HS-27A (cell line): ENCODE measurements around the gene TTC28.
"Not testable (repeated sequence)": the region's sequence is repeated elsewhere in the genome, so short reads cannot be mapped to it uniquely, and the experiment has no call there.

ENCODE experiments used
- DNase-seq: peaks from one replicate; pipeline ENCODE4 v3.0.0-alpha.2; 2012; ENCODE audit warnings: low read depth, missing footprints

Gene TTC28

DNA sequence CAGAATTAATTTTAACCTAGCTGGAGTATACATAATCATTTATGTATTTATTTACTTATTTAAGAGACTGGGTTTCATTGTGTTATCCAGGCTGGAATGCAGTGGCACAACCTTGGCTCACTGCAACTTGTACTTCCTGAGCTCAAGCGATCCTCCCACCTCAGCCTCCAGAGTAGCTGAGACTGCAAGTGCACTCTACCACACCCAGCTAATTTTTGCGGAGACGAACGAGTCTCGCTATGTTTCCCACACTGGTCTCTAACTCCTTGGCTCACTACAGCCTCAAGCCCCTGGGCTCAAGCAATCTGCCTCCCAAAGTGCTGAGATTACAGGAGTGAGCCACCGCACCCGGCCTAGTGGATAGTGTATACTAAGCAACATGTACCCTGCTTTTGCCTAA is 1.5 kb downstream of the TTC28 start:
- DNase-seq = not testable (repeated sequence)

DNA sequence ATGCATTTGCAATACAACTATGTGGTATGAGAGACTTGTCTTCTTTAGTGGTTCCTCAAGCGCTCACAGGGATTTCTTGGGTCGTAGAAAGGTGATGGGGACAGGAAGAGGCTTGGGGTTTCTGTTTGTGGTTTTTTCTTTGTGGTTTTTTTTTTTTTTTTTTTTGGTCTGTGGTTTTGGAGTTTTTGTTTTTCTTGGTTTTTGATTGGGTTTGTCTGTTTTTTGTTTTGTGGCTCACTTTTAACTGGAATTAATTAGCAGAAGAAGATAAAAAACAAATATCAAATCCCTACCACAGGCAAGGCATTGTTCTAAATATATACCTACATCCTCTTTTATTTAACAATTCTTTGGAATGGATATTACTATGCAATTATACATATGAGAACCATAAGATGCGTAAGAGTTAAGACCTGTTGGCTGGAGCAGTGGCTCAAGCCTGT is 5.5 kb downstream of the TTC28 start:
- DNase-seq = peak; percentile 20

DNA sequence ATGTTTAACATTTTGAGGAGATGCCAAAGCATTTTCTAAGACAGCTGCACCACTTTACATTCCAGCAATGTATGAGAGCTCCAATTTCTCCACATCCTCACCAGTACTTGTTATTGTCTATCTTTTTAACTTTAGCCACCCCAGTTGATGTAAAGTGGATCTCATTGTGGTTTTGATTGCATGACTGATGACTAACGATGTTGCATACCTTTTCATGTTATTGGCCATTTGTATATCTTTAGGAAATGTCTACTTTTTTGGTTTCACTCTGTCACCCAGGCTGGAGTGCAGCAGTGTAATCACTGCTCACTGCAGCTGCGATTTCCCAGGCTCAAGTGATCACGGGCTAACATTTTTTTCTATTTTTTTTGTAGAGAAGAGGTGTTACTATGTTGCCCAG is 8.9 kb downstream of the TTC28 start:
- DNase-seq = no peak

DNA sequence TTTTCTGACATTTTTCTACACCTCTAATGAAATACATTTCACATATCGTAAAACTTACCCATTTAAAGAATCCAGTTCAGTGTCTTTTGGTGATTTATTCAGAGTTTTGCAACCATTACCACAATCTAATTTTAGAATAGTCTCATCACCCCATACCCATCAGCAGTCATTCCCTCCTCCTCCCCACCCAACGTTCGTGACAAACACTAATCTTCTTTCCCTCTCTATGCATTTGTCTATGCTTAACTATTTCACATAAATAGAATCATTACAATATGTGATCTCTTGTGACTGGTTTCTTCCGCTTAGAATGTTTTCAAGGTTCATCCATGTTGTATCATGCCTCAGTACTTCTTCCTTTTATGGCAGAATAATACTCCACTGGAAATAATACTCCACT is 9.5 kb downstream of the TTC28 start:
- no peak for DNase-seq

DNA sequence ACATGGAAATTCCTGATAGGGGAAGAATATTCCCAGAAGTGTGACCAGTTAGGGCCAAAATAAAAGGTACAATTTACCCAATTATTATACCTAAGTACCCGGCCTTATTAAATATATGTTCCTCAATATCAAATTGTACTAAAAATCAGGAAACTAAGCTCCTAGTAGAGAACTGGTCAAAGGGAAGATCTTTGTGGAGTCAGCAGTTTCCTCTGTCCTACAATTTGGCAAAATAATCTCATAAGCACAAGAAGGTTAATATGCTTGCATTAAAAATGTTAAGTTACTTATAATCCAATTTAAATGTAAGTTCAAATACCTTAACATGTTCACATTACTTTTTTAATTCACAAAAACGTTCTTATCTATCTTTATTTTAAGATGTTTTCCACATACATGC is 10.3 kb downstream of the TTC28 start:
- DNase-seq = no peak

DNA sequence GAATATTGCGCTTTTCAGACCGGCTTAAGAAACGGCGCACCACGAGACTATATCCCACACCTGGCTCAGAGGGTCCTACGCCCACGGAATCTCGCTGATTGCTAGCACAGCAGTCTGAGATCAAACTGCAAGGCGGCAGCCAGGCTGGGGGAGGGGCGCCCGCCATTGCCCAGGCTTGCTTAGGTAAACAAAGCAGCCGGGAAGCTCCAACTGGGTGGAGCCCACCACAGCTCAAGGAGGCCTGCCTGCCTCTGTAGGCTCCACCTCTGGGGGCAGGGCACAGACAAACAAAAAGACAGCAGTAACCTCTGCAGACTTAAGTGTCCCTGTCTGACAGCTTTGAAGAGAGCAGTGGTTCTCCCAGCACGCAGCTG is 16.1 kb downstream of the TTC28 start:
- not testable (repeated sequence) for DNase-seq

DNA sequence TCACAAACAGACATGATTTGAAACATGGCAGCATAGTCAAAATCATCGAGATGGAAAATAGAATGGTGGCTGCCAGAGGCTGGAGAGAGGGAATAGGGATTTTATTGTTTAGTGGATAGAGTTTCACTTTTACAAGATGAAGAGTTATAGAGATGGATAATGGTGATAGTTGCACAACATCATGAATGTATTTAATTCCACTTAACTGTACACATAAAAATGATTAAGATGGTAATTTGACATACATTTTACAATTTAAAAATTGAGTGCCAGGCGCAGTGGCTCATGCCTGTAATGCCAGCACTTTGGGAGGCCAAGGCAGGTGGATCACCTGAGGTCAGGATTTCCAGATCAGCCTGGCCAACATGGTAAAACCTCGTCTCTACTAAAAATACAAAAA is 21.2 kb downstream of the TTC28 start:
- DNase-seq = no peak

DNA sequence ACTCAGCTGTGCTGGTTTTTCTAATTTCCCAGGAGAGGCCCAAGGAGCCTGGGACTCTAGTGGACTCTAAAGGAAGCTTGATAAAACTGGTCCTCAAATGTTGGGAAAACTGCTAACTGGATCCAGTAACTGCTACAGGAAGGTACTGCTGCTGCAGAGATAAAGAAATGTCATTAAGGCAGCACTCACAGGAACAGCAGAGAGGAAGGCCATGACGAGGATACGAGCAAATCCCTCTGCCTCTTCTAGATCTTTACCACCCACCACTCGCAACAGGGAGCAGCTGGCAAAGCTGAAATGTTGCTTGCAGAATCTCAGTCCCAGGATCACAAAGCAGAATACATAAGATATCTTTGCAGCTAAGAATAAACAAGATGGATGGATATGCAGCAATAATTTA is 23.5 kb downstream of the TTC28 start:
- no peak for DNase-seq

DNA sequence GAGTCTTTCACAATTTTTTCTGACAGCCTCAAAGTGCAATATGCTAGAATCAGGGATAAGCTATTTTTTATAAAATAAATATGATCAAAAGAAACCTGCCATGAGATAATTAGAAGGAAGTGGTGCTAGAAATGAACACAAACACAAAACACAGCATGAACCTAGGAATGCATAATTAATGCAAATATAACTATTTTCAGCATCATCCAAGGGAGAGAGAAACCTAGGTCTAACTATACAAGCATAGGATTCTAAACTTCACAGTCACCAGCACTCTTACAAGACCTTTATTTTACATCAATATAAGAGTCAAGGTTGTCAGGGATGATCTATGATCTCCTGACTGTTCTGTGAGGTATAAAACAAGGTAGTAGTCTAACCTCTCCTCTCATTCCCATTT is 29.2 kb downstream of the TTC28 start:
- no peak for DNase-seq

DNA sequence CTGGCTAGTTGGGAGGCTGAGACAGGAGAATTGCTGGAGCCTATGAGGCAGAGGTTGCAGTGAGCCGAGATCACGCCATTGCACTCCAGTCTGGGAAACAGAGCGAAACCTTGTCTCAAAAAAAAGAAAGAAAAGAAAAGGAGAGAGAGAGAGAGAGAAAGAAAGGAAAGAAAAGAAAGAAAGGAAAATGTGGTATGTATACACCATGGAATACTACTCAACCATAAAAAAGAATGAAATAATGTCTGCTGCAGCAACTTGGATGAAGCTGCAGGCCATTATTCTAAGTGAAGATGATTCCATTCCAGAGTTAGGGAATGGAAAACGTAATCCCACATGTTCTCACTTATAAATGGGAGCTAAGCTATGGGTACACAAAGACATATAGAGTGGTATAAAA is 30.8 kb downstream of the TTC28 start:
- no peak for DNase-seq

DNA sequence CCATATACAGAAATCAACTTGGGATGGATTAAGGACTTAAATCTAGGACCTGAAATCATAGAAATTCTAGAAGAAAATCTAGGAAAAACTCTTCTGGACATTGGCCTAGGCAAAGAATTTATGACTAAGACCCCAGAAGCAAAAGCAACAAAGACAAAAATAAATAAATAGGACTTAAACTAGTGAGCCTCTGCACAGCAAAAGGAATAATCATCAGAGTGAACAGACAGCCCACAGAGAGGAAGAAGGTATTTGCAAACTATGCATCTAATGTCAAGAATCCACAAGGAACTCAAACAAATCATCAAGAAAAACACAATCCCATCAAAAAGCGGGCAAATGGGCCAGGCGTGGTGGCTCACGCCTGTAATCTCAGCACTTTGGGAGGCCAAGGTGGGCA is 32.4 kb downstream of the TTC28 start:
- DNase-seq = no peak

DNA sequence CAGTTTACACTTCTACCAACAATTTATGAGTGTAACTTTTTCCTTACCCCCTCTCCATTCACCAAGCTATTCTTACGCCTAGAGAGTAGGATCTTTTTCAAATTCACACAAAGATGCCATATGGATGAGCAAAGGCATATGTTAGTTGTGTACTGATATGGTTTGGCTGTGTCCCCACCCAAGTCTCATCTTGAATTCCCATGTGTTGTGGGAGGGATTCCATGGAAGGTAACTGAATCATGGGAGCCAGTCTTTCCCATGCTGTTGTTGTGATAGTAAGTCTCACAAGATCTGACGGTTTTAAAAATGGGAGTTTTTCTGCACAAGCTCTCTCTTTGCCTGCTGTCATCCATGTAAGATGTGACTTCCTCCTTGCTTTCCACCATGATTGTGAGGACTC is 40.3 kb downstream of the TTC28 start:
- no peak for DNase-seq

DNA sequence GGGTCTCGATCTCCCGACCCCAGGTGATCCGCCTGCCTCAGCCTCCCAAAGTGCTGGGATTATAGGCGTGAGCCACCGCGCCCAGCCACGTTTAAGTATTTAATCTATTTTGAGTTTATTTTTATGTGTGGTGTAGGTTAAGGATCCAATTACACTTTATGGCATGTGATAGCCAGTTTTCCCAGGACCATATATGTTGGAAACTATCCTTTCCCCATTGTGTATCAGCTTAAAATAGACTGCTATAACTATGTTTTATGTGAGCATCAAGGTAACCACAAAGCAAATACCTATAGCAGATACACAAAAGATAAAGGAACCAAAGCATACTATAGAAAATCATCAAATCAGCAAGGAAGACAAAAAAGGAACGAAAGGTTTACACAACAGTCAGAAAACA is 42.4 kb downstream of the TTC28 start:
- no peak for DNase-seq

DNA sequence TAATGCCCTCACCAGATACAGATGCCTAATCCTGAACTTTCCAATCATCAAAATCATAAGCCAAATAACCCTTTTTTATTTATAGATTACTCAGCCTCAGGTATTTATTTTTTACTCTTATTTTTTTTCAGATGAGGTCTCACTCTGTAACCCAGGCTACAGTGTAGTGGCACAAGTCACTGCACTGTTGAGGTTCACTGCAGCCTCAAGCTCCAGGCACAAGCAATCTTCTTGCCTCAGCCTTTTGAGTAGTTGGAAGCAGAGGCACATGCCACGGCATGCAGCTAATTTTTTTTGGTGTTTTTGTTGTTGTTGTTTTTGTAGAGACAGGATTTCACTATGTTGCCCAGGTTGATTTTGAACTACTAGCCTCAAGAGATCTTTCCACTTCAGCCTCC is 49.5 kb downstream of the TTC28 start:
- no peak for DNase-seq

DNA sequence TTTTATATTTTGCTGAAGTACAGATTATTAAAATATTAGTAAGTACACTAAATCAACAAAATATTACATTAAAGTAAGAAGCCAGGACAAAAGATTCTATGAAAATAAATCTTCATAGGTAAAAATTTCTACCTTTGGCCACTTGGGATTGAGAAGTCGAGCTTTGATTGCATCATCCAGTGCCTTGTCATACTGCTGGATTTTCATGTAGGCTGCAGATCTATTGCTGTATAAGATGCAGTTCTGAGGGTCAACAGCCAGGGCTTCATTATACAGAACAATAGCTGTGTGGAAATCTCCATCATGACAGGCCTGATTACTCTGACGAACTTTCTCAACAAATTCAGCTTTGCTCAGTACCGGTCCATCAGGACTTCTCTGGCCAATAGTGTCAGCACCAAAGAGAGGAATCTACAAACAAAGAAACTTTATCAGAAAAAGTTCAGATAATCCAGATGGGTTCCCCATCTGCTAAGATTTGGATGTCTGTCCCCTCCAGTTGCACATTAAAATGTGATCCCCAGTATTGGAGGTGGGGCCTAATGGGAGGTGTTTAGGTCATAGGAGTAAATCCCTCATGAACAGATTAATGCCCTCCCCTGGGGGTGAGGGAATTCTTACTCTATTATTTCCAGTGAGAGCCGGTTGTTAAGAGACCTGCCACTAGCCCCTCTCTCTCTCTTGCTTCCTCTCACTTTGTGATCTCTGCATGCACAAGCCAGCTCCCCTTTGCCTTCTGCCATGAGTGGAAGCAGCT is 50.0 kb downstream of the TTC28 start:
- no peak for DNase-seq

DNA sequence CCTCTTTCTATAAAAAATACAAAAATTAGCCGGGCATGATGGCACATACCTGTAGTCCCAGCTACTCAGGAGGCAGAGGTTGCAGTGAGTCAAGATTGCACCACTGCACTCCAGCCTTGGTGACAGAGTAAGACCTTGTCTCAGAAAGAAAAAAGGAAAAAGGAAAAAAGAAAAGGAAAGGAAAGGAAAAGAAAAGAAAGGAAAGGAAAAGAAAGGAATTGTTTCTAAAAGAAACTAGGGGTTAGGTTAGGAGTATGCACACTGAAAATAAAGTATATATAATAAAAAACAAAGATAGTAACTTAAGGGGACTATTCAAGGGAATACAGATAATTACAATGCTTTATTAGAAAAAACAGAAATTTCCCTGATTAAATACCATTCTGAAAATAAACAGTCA is 50.9 kb downstream of the TTC28 start:
- no peak for DNase-seq

DNA sequence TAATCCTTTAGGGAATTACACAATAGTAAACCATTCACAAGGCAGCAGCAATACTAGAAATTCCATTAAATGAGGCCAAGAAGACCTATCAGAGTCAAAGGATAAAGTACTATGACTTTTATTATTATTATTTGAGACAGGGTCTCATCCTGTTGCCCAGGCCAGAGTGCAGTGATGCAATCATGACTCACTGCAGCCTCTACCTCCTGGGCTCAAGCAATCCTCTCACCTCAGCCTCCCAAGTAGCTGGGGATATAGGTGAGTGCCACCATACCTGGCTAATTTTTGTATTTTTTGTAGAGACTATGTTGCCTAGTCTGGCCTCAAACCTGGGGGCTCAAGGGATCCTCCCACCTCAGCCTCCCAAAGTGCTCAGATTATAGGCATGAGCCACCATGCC is 51.8 kb downstream of the TTC28 start:
- no peak for DNase-seq

DNA sequence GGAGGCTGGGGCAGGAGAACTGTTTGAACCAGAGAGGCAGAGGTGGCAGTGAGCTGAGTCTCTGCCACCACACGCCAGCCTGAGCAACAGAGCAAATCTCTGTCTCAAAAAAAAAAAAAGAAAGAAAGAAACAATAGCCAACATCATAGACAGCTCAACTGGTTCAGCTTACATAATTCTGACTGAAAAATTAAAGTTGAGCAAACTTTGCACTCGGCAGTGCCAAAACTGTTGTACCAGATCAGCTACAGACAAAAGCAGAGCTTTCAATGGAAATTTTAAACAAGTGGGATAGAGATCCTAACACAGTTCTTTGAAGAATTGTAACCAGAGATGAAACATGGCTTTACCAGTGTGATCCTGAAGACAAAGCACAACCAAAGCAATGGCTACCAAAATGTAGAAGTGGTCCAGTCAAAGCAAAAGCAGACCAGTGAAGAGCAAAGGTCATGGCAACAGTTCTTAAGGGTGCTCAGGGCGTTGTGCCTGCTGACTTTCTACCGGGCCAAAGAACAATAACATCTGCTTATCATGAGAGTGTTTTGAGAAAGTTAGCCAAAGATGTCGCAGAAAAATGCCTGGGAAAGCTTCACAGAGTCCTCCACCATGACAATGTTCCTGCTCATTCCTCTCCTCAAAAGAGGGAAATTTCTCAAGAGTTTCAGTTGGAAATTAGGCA is 59.3 kb downstream of the TTC28 start:
- DNase-seq = no peak

DNA sequence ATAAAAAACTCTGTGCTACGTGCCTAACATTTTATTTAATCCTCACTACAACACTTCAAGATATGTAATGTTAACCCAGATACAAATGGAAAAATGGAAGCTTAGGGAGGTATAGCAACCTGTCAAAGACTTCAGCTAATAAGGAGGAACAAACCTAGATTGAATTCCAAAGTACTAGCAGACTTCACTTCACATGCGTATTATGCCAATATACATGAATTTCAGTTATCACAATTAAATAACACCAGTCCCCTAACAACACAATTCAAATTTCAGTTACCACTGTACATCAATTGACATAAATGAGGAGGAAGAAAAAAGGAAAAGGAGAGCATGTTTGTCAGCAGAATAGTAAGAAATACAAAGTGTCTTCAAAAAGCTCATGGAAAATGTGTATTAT is 60.4 kb downstream of the TTC28 start:
- no peak for DNase-seq

DNA sequence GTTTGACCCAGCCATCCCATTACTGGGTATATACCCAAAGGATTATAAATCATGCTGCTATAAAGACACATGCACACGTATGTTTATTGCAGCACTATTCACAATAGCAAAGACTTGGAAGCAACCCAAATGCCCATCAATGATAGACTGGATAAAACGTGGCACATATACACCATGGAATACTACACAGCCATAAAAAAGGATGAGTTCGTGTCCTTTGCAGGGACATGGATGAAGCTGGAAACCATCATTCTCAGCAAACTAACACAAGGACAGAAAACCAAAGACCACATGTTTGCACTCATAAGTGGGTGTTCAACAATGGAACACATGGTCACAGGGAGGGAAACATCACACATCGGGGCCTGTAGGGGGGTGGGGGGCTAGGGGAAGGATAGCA is 64.2 kb downstream of the TTC28 start:
- not testable (repeated sequence) for DNase-seq

DNA sequence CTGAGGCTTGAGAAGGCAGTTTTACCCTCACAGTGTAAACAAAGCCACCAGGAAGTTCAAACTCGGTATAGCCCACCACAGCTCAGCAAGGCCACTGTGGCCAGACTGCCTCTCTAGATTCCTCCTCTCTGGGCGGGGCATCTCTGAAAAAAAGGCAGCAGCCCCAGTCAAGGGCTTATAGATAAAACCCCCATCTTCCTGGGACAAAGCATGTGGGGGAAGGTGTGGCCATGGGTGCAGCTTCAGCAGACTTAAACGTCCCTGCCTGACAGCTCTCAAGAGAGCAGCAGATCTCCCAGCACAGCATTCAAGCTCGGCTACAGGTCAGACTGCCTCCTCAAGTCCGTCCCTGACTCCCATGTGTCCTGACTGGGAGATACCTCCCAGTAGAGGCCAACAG is 69.7 kb downstream of the TTC28 start:
- no peak for DNase-seq

DNA sequence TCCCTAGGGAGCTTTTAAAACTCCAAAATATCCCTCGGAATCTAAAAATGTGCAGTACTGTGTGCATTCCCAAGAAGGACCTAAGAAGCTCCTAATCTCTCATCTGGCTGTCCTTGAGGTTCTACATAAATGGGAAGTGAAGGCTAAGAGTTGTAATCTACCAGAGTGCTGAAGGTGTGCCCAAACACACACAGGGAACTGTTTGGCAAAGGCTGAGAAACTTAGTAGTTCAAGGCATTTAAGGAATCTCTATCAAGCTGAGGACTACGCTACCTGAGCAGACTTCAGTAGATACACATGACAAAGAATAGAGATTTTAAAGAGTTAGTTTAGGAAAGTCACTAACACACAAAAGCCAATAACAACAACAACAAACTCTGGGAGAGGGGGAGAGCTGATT is 71.1 kb downstream of the TTC28 start:
- no peak for DNase-seq

DNA sequence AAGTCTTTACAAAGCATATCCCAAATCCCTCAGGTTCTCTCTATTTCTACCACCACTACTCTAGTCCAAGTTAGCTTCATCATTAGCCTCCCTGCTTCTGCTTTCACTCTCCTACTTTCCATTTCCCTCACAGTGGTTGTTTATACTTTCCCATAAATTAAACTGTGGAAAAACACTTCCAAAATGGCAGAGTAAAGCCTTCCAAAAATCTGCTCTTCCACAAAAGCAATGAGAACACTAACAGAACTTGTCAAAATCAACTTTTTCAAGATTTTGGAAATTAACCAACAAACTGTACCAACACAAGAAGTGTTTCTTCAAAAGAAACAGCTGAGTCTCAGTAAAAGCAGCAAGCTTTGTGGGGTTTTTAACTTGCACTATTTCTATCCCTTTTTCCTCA is 71.8 kb downstream of the TTC28 start:
- no peak for DNase-seq
